HepG2 (cell line): ENCODE measurements around the gene ZNF584. TPM values are rescaled to one million over a fixed set of nuclear protein-coding genes. Genes with fewer than 3 reads are reported as not detected.

Experiments used
- ASH2L ChIP-seq: fragments of 300-600, 200-600 bp; sonication (generic); IDR thresholded peaks from 2 replicates; pipeline ENCODE4 v1.7.0; 2017; ENCODE audit warnings: low read depth, mild to moderate bottlenecking, moderate library complexity, mixed read lengths, low read length; ENCODE audit not compliant: insufficient read length
- BORCS8-MEF2B ChIP-seq: sonication (generic); formaldehyde crosslinking; IDR thresholded peaks from 2 replicates; pipeline ENCODE4 v1.8.0; 2022; ENCODE audit warnings: mild to moderate bottlenecking, missing genetic modification reagents
- CBX5 ChIP-seq: sonication (generic); formaldehyde crosslinking; IDR thresholded peaks from 2 replicates; pipeline ENCODE4 v1.4.0; 2020; ENCODE audit warnings: missing genetic modification reagents, borderline replicate concordance
- DRAP1 ChIP-seq: IDR thresholded peaks from 2 replicates; pipeline ENCODE4 v1.6.1; 2016; ENCODE audit warnings: missing genetic modification reagents, missing compliant biosample characterization
- HIVEP1 ChIP-seq: sonication (generic); formaldehyde crosslinking; IDR thresholded peaks from 2 replicates; pipeline ENCODE4 v1.4.0; 2020; ENCODE audit warnings: mild to moderate bottlenecking, missing genetic modification reagents
- HOXA9 ChIP-seq: sonication (generic); formaldehyde crosslinking; IDR thresholded peaks from 2 replicates; pipeline ENCODE4 v1.8.1; 2022; ENCODE audit warnings: missing genetic modification reagents, mild to moderate bottlenecking, moderate library complexity, borderline replicate concordance
- IRF9 ChIP-seq: sonication (generic); formaldehyde crosslinking; IDR thresholded peaks from 2 replicates; pipeline ENCODE4 v1.8.0; 2022; ENCODE audit warnings: missing genetic modification reagents, mild to moderate bottlenecking, borderline replicate concordance
- JUND ChIP-seq: sonication (generic); formaldehyde crosslinking; IDR thresholded peaks from 2 replicates; pipeline ENCODE4 v1.8.0; 2022; ENCODE audit warnings: mild to moderate bottlenecking, missing genetic modification reagents
- NFRKB ChIP-seq: fragments of 450-650 bp; IDR thresholded peaks from 2 replicates; pipeline ENCODE4 v1.6.1; 2017
- NKX3-1 ChIP-seq: sonication (generic); formaldehyde crosslinking; IDR thresholded peaks from 2 replicates; pipeline ENCODE4 v1.5.0; 2020; ENCODE audit warnings: missing genetic modification reagents
- NPAS2 ChIP-seq: sonication (generic); formaldehyde crosslinking; IDR thresholded peaks from 2 replicates; pipeline ENCODE4 v1.8.0; 2022; ENCODE audit warnings: mild to moderate bottlenecking, missing genetic modification reagents, borderline replicate concordance
- NR1H2 ChIP-seq: sonication (generic); formaldehyde crosslinking; IDR thresholded peaks from 2 replicates; pipeline ENCODE4 v1.8.1; 2022; ENCODE audit warnings: low read depth, missing genetic modification reagents, borderline replicate concordance
- ONECUT2 ChIP-seq: sonication (generic); formaldehyde crosslinking; IDR thresholded peaks from 2 replicates; pipeline ENCODE4 v1.4.0; 2020; ENCODE audit warnings: missing genetic modification reagents
- PCBP1 ChIP-seq: fragments of 200-400 bp; formaldehyde crosslinking; IDR thresholded peaks from 2 replicates; pipeline ENCODE4 v1.6.1; 2017; ENCODE audit warnings: mild to moderate bottlenecking, low read depth, low read length, borderline replicate concordance
- RORA ChIP-seq: sonication (generic); formaldehyde crosslinking; IDR thresholded peaks from 2 replicates; pipeline ENCODE4 v1.5.0; 2020; ENCODE audit warnings: mild to moderate bottlenecking, missing genetic modification reagents, moderate library complexity
- SP2 ChIP-seq: sonication (generic); formaldehyde crosslinking; IDR thresholded peaks from 2 replicates; pipeline ENCODE4 v1.5.1; 2020; ENCODE audit warnings: mild to moderate bottlenecking, missing genetic modification reagents
- SSRP1 ChIP-seq: IDR thresholded peaks from 2 replicates; pipeline ENCODE4 v1.6.1; 2016; ENCODE audit warnings: control low read depth
- TCF7L2 ChIP-seq: IDR thresholded peaks from 2 replicates; pipeline ENCODE4 v1.6.1; 2011; ENCODE audit warnings: mild to moderate bottlenecking, low read depth, low read length, moderate library complexity
- ZBTB7A ChIP-seq: sonication (generic); formaldehyde crosslinking; IDR thresholded peaks from 2 replicates; pipeline ENCODE4 v1.8.0; 2022; ENCODE audit warnings: mild to moderate bottlenecking, missing genetic modification reagents
- ZMYM2 ChIP-seq: sonication (generic); formaldehyde crosslinking; IDR thresholded peaks from 2 replicates; pipeline ENCODE4 v1.8.0; 2022; ENCODE audit warnings: mild to moderate bottlenecking, missing genetic modification reagents
- ZNF143 ChIP-seq: sonication (generic); formaldehyde crosslinking; IDR thresholded peaks from 2 replicates; pipeline ENCODE4 v1.4.0; 2020; ENCODE audit warnings: missing genetic modification reagents
- ZNF768 ChIP-seq: sonication (generic); formaldehyde crosslinking; IDR thresholded peaks from 2 replicates; pipeline ENCODE4 v1.4.0; 2020; ENCODE audit warnings: missing genetic modification reagents
- ZNF776 ChIP-seq: sonication (generic); formaldehyde crosslinking; IDR thresholded peaks from 2 replicates; pipeline ENCODE4 v1.4.0; 2020; ENCODE audit warnings: mild to moderate bottlenecking, missing genetic modification reagents
- polyA plus RNA-seq, 8 experiments: library from polyadenylated mRNA; depleted of rRNA in 3 of 8; stranded (reverse) in 7 of 8; unstranded in 1 of 8; fragments of >200 nt; fragmentation: Illumina TruSeq in 4 of 8; extraction: Trizol in 4 of 8; gene quantifications; 2 replicates each; pipeline versions ENCODE4 v1.2.1 to v1.2.3, GENCODE V29; 2011 to 2016; ENCODE audit warnings: low read depth in 4 of 8, missing spikeins in 1 of 8, mixed read lengths in 1 of 8; ENCODE audit not compliant: insufficient read depth in 1 of 8
- total RNA-seq, 5 experiments: library from RNA; depleted of rRNA; stranded (reverse); fragments of >200 nt; fragmentation: Illumina TruSeq; extraction: Trizol; gene quantifications; 2 replicates each; pipeline ENCODE4 v1.2.3, GENCODE V29; 2016; ENCODE audit warnings: low read depth in 1 of 5
- TF ChIP-seq, protein P1 (sequence below): sonication (generic); formaldehyde crosslinking; IDR thresholded peaks from 2 replicates; pipeline ENCODE4 v1.4.0; 2020; ENCODE audit warnings: missing genetic modification reagents
- TF ChIP-seq, protein P2 (sequence below): sonication (generic); formaldehyde crosslinking; IDR thresholded peaks from 2 replicates; pipeline ENCODE4 v1.8.1; 2023; ENCODE audit warnings: missing genetic modification reagents, mild to moderate bottlenecking, borderline replicate concordance
- TF ChIP-seq, protein P3 (sequence below): sonication (generic); formaldehyde crosslinking; IDR thresholded peaks from 2 replicates; pipeline ENCODE4 v1.5.1; 2020; ENCODE audit warnings: mild to moderate bottlenecking, missing genetic modification reagents, moderate library complexity

The ZNF584 gene
- total and polyA plus RNA-seq, 2 of the 13 experiments (the other 11 are each of a cell fraction or from before 2014, with no cell fraction given): 2.4 to 7.0 TPM

DNA sequence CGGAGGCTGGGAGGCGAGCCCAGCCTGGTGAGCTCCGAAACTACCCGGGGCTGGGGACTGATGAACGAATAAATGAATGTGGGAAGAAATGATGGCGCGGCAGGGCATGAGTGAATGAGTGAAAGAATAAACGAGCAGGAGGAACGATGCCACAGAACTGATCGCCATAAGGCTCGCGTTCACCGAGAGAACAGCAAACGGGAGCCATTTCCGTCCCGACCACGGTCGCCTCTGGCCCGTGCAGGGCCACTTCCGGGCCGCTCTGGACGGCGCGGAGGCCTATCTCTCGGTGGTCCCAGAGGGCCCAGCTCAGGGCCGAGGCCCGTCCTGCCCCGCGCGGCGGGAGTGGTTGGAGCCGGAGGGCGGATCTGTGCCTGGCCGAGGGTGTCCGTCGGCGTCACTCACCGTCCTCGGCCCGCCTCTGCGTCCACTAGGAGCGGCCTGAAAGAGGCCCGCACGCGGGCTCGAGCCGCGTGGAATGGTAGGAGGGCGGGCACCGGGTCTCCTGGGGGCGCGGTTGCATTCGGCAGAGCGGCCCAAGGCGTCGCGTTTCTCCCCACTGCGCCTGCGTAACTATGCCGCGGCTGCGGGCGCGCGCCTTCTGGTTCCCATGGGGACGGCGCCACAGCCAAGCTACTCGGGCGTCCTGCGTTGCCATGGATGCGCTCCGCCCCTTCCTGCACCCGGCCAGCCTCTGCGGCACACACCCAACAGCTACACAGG lies 46.0 kb upstream of the ZNF584 start, which contains the start of gene ZNF497 (continued):
- TF ChIP-seq IRF9 (no peak), DRAP1 (CRISPR knock-in tag) (peak; percentile 31; the same call in 1 of the 2 replicates), CBX5 (CRISPR knock-in tag) (peak; percentile 21; the same call in 1 of the 2 replicates), ZNF143 (peak; percentile 83), SSRP1 (CRISPR knock-in tag) (no peak; the same call in 1 of the 2 replicates), ZNF768 (0 out of 2 replicates have a peak, but pooled peaks have one; percentile 10), JUND (CRISPR knock-in tag) (no peak), BORCS8-MEF2B (CRISPR knock-in tag) (0 out of 2 replicates have a peak, but pooled peaks have one; percentile 25), TCF7L2 (no peak), NFRKB (no peak), ONECUT2 (CRISPR knock-in tag) (no peak), ASH2L (peak; percentile 85), PCBP1 (no peak), ZMYM2 (CRISPR knock-in tag) (peak; percentile 68; the same call in 1 of the 2 replicates), NKX3-1 (CRISPR knock-in tag) (peak; percentile 56), ZBTB7A (CRISPR knock-in tag) (no peak), NPAS2 (no peak), HOXA9 (CRISPR knock-in tag) (no peak; the same call in 1 of the 2 replicates), NR1H2 (no peak), ZNF776 (CRISPR knock-in tag) (peak; percentile 69; the same call in 1 of the 2 replicates), RORA (CRISPR knock-in tag) (no peak), HIVEP1 (CRISPR knock-in tag) (0 out of 2 replicates have a peak, but pooled peaks have one; percentile 1), SP2 (no peak; the same call in 1 of the 2 replicates)
- TF ChIP-seq, protein P1, sequence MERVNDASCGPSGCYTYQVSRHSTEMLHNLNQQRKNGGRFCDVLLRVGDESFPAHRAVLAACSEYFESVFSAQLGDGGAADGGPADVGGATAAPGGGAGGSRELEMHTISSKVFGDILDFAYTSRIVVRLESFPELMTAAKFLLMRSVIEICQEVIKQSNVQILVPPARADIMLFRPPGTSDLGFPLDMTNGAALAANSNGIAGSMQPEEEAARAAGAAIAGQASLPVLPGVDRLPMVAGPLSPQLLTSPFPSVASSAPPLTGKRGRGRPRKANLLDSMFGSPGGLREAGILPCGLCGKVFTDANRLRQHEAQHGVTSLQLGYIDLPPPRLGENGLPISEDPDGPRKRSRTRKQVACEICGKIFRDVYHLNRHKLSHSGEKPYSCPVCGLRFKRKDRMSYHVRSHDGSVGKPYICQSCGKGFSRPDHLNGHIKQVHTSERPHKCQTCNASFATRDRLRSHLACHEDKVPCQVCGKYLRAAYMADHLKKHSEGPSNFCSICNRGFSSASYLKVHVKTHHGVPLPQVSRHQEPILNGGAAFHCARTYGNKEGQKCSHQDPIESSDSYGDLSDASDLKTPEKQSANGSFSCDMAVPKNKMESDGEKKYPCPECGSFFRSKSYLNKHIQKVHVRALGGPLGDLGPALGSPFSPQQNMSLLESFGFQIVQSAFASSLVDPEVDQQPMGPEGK: peak; percentile 53; the same call in 1 of the 2 replicates
- TF ChIP-seq, protein P2, sequence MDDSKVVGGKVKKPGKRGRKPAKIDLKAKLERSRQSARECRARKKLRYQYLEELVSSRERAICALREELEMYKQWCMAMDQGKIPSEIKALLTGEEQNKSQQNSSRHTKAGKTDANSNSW (CRISPR knock-in tag): peak; percentile 74; the same call in 1 of the 2 replicates
- TF ChIP-seq, protein P3, sequence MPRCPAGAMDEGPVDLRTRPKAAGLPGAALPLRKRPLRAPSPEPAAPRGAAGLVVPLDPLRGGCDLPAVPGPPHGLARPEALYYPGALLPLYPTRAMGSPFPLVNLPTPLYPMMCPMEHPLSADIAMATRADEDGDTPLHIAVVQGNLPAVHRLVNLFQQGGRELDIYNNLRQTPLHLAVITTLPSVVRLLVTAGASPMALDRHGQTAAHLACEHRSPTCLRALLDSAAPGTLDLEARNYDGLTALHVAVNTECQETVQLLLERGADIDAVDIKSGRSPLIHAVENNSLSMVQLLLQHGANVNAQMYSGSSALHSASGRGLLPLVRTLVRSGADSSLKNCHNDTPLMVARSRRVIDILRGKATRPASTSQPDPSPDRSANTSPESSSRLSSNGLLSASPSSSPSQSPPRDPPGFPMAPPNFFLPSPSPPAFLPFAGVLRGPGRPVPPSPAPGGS (CRISPR knock-in tag): no peak; the same call in none of the 2 replicates
